ENCODE measurements around the gene MRPL34. TPM values are rescaled to one million over a fixed set of nuclear protein-coding genes. Genes with fewer than 3 reads are reported as not detected.
A peak's percentile ranks its signal among the peaks of the same experiment; 100 is the strongest.

MRPL34 gene
- total RNA-seq, 2 donors from 2014 or later: 58.1 to 62.2 TPM

DNA sequence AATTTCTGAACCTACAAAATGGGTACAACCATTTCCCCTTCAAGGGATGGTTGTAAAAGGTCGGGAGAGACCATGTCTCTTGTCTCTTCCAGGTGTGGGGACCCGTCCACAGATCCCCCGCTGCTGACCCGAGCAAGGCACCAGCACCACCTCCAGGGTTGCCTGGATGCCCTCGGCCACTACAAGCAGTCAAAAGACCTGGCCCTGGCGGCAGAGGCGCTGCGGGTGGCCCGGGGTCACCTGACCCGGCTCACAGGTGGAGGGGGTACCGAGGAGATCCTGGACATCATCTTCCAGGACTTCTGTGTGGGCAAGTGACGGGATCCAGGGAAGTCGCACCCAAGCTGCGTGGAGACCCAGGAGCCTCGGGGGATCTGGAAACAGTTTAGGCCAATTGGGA, 35.7 kb downstream of the MRPL34 start:
- DNase-seq: peak; percentile 40
- Histone ChIP-seq H3K36me3 (ENCODE audit: control insufficient read depth, insufficient read depth, low read length) (peaks cover 8% of the 10 kb centered on the region), H3K9me3 (ENCODE audit: control insufficient read depth, low read length) (no peaks in the 10 kb centered on the region), H3K4me3 (ENCODE audit: low read length) (no peak overlapping the region), H3K9ac (ENCODE audit: extremely low read depth, low read length, poor library complexity, severe bottlenecking) (no peak overlapping the region), H3K4me1 (ENCODE audit: control insufficient read depth, insufficient read depth, low read length) (peaks cover 7% of the 10 kb centered on the region), H3K27ac (ENCODE audit: low read depth, low read length) (no peak overlapping the region), H3K27me3 (ENCODE audit: control insufficient read depth, insufficient read depth, low read length, poor library complexity, severe bottlenecking) (no peaks in the 10 kb centered on the region)
- Mint-ChIP-seq H3K4me3 (no peak overlapping the region), H3K36me3 (ENCODE audit: low read depth) (peaks cover 15% of the 10 kb centered on the region), H3K27me3 (ENCODE audit: insufficient read depth) (no peaks in the 10 kb centered on the region), H3K27ac (no peak overlapping the region), H3K9me3 (no peaks in the 10 kb centered on the region), H3K4me1 (no peaks in the 10 kb centered on the region)
- WGBS, 2 experiments (ENCODE audit: insufficient coverage in 1 of 2, insufficient read length in 1 of 2): 91 to 97% methylated on average over 9 to 15 of the region's 15 CpGs
- TF ChIP-seq, protein P1, sequence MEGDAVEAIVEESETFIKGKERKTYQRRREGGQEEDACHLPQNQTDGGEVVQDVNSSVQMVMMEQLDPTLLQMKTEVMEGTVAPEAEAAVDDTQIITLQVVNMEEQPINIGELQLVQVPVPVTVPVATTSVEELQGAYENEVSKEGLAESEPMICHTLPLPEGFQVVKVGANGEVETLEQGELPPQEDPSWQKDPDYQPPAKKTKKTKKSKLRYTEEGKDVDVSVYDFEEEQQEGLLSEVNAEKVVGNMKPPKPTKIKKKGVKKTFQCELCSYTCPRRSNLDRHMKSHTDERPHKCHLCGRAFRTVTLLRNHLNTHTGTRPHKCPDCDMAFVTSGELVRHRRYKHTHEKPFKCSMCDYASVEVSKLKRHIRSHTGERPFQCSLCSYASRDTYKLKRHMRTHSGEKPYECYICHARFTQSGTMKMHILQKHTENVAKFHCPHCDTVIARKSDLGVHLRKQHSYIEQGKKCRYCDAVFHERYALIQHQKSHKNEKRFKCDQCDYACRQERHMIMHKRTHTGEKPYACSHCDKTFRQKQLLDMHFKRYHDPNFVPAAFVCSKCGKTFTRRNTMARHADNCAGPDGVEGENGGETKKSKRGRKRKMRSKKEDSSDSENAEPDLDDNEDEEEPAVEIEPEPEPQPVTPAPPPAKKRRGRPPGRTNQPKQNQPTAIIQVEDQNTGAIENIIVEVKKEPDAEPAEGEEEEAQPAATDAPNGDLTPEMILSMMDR (conservative IDR thresholded peaks at IDR 0.05): no peak

DNA sequence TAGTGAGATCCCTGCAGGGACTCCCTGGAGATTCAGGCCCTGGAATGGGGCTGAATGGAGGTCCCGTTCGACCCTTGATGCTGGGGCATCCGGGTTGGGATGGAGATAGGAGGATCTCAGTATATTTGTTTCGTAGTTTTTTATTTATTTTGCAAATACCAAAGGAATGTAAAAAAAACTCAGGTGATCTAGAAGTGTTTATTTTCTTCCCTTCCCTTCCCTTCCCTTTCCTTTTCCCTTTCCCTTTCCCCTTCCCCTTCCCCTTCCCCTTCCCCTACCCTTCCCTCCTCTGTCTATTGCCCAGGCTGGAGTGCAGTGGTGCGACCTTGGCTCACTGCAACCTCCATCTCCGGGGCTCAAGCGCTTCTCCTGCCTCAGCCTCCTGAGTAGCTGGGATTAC, 36.2 kb downstream of the MRPL34 start:
- Mint-ChIP-seq H3K27ac (no peak overlapping the region), H3K4me1 (no peaks in the 10 kb centered on the region), H3K9me3 (no peaks in the 10 kb centered on the region), H3K36me3 (ENCODE audit: low read depth) (peaks cover 15% of the 10 kb centered on the region), H3K4me3 (no peak overlapping the region), H3K27me3 (ENCODE audit: insufficient read depth) (no peaks in the 10 kb centered on the region)
- peaks cover 8% of the 10 kb centered on the region for H3K36me3 ChIP-seq (ENCODE audit: control insufficient read depth, insufficient read depth, low read length)
- no peak overlapping the region for H3K4me3 ChIP-seq (ENCODE audit: low read length)
- H3K27me3 ChIP-seq (ENCODE audit: control insufficient read depth, insufficient read depth, low read length, poor library complexity, severe bottlenecking): no peaks in the 10 kb centered on the region
- WGBS, 2 experiments (ENCODE audit: insufficient coverage in 1 of 2, insufficient read length in 1 of 2): 71 to 91% methylated on average over 3 to 6 of the region's 7 CpGs
- H3K9me3 ChIP-seq (ENCODE audit: control insufficient read depth, low read length): no peaks in the 10 kb centered on the region
- DNase-seq: no peak
- peaks cover 7% of the 10 kb centered on the region for H3K4me1 ChIP-seq (ENCODE audit: control insufficient read depth, insufficient read depth, low read length)
- TF ChIP-seq, protein P1 (conservative IDR thresholded peaks at IDR 0.05): no peak
- no peak overlapping the region for H3K9ac ChIP-seq (ENCODE audit: extremely low read depth, low read length, poor library complexity, severe bottlenecking)
- no peak overlapping the region for H3K27ac ChIP-seq (ENCODE audit: low read depth, low read length)

DNA sequence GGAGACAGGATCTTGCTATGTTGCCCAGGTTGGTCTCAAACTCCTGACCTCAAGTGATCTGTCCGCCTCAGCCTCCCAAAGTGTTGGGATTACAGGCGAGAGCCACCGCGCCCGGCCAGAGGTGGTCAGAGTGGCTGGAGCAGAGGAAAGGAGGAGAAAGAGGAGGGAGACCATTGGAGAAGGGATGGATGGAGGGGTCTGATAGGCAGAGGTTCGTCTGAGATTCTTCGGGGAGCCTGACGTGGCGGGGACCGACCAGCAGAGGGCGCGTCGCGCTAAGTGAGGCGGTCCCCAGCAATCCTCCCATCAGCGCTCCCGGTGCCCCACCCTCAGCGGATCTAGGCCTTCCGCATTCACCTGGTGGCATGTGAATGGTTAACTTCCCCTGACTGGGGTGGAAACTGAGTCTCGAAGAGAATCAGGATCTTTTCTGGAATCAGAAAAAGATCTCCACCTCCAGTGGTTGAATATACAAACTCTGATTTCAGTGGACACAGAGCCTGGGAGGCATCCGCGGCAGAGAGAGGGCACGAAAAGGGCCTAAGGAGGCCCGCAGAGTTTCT, 40.5 kb downstream of the MRPL34 start:
- peak; percentile 95 for DNase-seq
- no peaks in the 10 kb centered on the region for H3K9me3 Mint-ChIP-seq
- H3K27me3 ChIP-seq (ENCODE audit: control insufficient read depth, insufficient read depth, low read length, poor library complexity, severe bottlenecking): no peaks in the 10 kb centered on the region
- no peak overlapping the region for H3K4me3 Mint-ChIP-seq
- no peak overlapping the region for H3K4me3 ChIP-seq (ENCODE audit: low read length)
- peaks cover 7% of the 10 kb centered on the region for H3K36me3 Mint-ChIP-seq (ENCODE audit: low read depth)
- H3K27me3 Mint-ChIP-seq (ENCODE audit: insufficient read depth): no peaks in the 10 kb centered on the region
- H3K27ac ChIP-seq (ENCODE audit: low read depth, low read length): no peak overlapping the region
- TF ChIP-seq, protein P1 (conservative IDR thresholded peaks at IDR 0.05): peak; percentile 98
- H3K9ac ChIP-seq (ENCODE audit: extremely low read depth, low read length, poor library complexity, severe bottlenecking): no peak overlapping the region
- no peaks in the 10 kb centered on the region for H3K4me1 ChIP-seq (ENCODE audit: control insufficient read depth, insufficient read depth, low read length)
- WGBS, 2 experiments (ENCODE audit: insufficient coverage in 1 of 2, insufficient read length in 1 of 2): 25 to 53% methylated on average over 10 to 24 of the region's 24 CpGs
- peaks cover 3% of the 10 kb centered on the region for H3K4me1 Mint-ChIP-seq
- peaks cover 8% of the 10 kb centered on the region for H3K36me3 ChIP-seq (ENCODE audit: control insufficient read depth, insufficient read depth, low read length)
- H3K9me3 ChIP-seq (ENCODE audit: control insufficient read depth, low read length): no peaks in the 10 kb centered on the region
- no peak overlapping the region for H3K27ac Mint-ChIP-seq

All from endodermal cell (in vitro differentiated cells).